Measurements from ENCODE around the gene PITX2. TPM values are rescaled to one million over a fixed set of nuclear protein-coding genes. Genes with fewer than 3 reads are reported as not detected.

PITX2 gene
- total and polyA plus RNA-seq, 2 of the 8 experiments (the other 6 are each of a cell fraction or from before 2014, with no cell fraction given), result 0.09 to 0.67 TPM

DNA sequence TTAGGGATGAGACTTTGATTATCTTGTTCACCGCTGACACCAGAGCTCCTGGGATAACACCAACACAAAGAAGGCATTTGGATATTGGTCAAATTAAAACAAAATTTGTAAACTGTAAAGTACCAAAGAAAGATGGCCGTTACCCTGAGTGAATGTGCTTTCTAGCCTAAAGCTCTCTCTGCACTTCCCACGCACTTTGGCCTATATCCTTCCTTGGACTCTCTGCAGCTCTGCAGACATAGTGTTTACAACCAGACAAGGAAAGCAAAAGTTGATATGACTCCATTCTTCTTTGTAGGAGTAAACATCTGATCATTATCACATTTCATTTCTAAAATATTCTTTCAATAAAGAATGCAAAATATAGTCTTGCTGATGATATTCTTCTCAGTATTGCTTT, 44.8 kb upstream of the PITX2 start:
- no peaks in the 10 kb centered on the region for H3K9me3 ChIP-seq (ENCODE audit: insufficient read depth in 2 of 2, low read depth in 1 of 2, low read length in 1 of 2)
- no peak overlapping the region for H3K18ac ChIP-seq (ENCODE audit: extremely low read depth, low read length)
- H3K23me2 ChIP-seq (ENCODE audit: low read depth, low read length), result no peaks in the 10 kb centered on the region
- no peak overlapping the region for H4K5ac ChIP-seq (ENCODE audit: insufficient read length, low read depth, low read length)
- H3K79me1 ChIP-seq (ENCODE audit: low read depth, low read length), result no peaks in the 10 kb centered on the region
- H2BK15ac ChIP-seq (ENCODE audit: low read length), result no peak overlapping the region
- no peaks in the 10 kb centered on the region for H3K27me3 ChIP-seq (replicated peaks in 1 of 4; ENCODE audit: control insufficient read depth in 3 of 4, extremely low read depth in 1 of 4, insufficient read depth in 3 of 4, low read length in 3 of 4)
- no peak overlapping the region for H2AK5ac ChIP-seq (ENCODE audit: low read depth, low read length)
- H3K4me3 ChIP-seq (ENCODE audit: extremely low read depth in 1 of 4, insufficient read depth in 2 of 4, low read depth in 3 of 4, low read length in 4 of 4), result no peak overlapping the region
- no peak overlapping the region for H2BK12ac ChIP-seq (ENCODE audit: low read depth, low read length)
- no peak for DNase-seq (ENCODE audit: low read depth in 1 of 2, low spot score in 2 of 2)
- H3K36me3 ChIP-seq (ENCODE audit: control insufficient read depth in 2 of 4, insufficient read depth in 4 of 4, low read length in 3 of 4), result no peaks in the 10 kb centered on the region
- no peak overlapping the region for H3K4ac ChIP-seq (replicated peaks; ENCODE audit: insufficient read length, low read depth, low read length)
- no peak overlapping the region for H2BK120ac ChIP-seq (replicated peaks; ENCODE audit: low read depth, low read length)
- H4K8ac ChIP-seq (ENCODE audit: extremely low read depth, insufficient read depth, low read length), result no peak overlapping the region
- no peaks in the 10 kb centered on the region for H3K79me2 ChIP-seq (ENCODE audit: control insufficient read depth in 1 of 2, insufficient read depth in 2 of 2, low read length in 2 of 2)
- H3K4me2 ChIP-seq (ENCODE audit: insufficient read depth in 1 of 2, low read depth in 2 of 2, low read length in 2 of 2), result no peak overlapping the region
- no peak overlapping the region for H3K23ac ChIP-seq (ENCODE audit: insufficient read length)
- no peak overlapping the region for H3K9ac ChIP-seq (replicated peaks in 1 of 4; ENCODE audit: extremely low read depth in 1 of 4, low read depth in 3 of 4, low read length in 3 of 4)
- no peaks in the 10 kb centered on the region for H3K4me1 ChIP-seq (replicated peaks in 1 of 4; ENCODE audit: control insufficient read depth in 3 of 4, insufficient read depth in 4 of 4, low read length in 3 of 4)
- no peaks in the 10 kb centered on the region for H4K20me1 ChIP-seq (replicated peaks in 1 of 2; ENCODE audit: control insufficient read depth in 1 of 2, insufficient read depth in 2 of 2, low read length in 2 of 2)
- no peak overlapping the region for H2BK20ac ChIP-seq (ENCODE audit: low read length)
- no peak overlapping the region for H4K91ac ChIP-seq (replicated peaks; ENCODE audit: insufficient read length, low read length)
- H2BK5ac ChIP-seq (ENCODE audit: low read depth, low read length), result no peak overlapping the region
- POLR2A ChIA-PET (ENCODE audit: partially characterized antibody), result no interaction called here
- CTCF ChIA-PET (ENCODE audit: partially characterized antibody), result interaction anchor here (1.0 to 1.6 kb wide), 3 partner anchors 16 to 81 kb away, joined by 3 read pairs; no protein-coding TSS in a partner anchor
- H3K27ac ChIP-seq (ENCODE audit: low read depth, low read length), result no peak overlapping the region
- H3K14ac ChIP-seq (ENCODE audit: insufficient read length), result no peak overlapping the region
- H3K56ac ChIP-seq (replicated peaks; ENCODE audit: insufficient read length, low read depth, low read length), result no peak overlapping the region
- 90% methylated on average over 3 of the region's 3 CpGs; no CpG with 5 or more reads in 1 of the 2 experiments for WGBS, 2 experiments (ENCODE audit: extremely low coverage in 1 of 2, insufficient coverage in 1 of 2, insufficient read length in 1 of 2, insufficient replicate concordance in 2 of 2, low coverage in 1 of 2, low lambda C conversion rate in 2 of 2, missing lambda C conversion rate in 1 of 2)
- FAIRE-seq, result no peak
- H2AFZ ChIP-seq (ENCODE audit: low read length), result no peak overlapping the region
- TF ChIP-seq TAF1 (IDR thresholded peaks at IDR 0.05; ENCODE audit: low read depth, low read length), result no peak
- TF ChIP-seq SIX5 (IDR thresholded peaks at IDR 0.05; ENCODE audit: low read depth, low read length), result no peak
- TF ChIP-seq RAD21 (IDR thresholded peaks at IDR 0.05 in 1 of 2, conservative IDR thresholded peaks at IDR 0.05 in 1 of 2; ENCODE audit: low read depth in 2 of 2, low read length in 2 of 2), result no peak
- TF ChIP-seq POLR2AphosphoS5 (IDR thresholded peaks at IDR 0.05; ENCODE audit: low read depth, low read length), result no peak
